Sigmoid colon (tissue), 7 donors: ENCODE results near the gene PNPLA2. TPM values are rescaled to one million over a fixed set of nuclear protein-coding genes. Genes with fewer than 3 reads are reported as not detected.

Source experiments
- DNase-seq: peaks from one replicate; pipeline ENCODE4 v3.0.0-alpha.2; 2019
- H3K27ac ChIP-seq, 4 donors: fragments of 200-600 bp; sonication (generic); one replicate each; pipeline ENCODE4 v1.5.1; 2016 to 2019; ENCODE audit warnings: mild to moderate bottlenecking in 1 of 4
- H3K27me3 ChIP-seq, 3 donors: fragments of 200-600 bp; sonication (generic); one replicate each; pipeline ENCODE4 v1.5.1; 2019; ENCODE audit warnings: mild to moderate bottlenecking in 1 of 3
- H3K36me3 ChIP-seq, 4 donors: fragments of 200-600 bp; sonication (generic); one replicate each; pipeline ENCODE4 v1.5.1; 2016 to 2019
- H3K4me1 ChIP-seq, 4 donors: fragments of 200-600 bp; sonication (generic); one replicate each; pipeline ENCODE4 v1.5.1; 2017 to 2019
- H3K4me3 ChIP-seq, 4 donors: fragments of 200-600 bp; sonication (generic); one replicate each; pipeline ENCODE4 v1.5.1; 2017 to 2019; ENCODE audit warnings: mild to moderate bottlenecking in 2 of 4, moderate library complexity in 1 of 4
- H3K9me3 ChIP-seq, 4 donors: fragments of 200-600 bp in 3 of 4; sonication (generic) in 3 of 4; one replicate each; pipeline versions ENCODE4 v1.5.1 to v1.6.1; 2013 to 2019
- EP300 ChIP-seq, 4 donors: sonication (generic); formaldehyde crosslinking; IDR thresholded peaks; one replicate each; pipeline ENCODE4 v1.6.1; 2017; ENCODE audit warnings: antibody characterized with exemption in 4 of 4
- POLR2A ChIP-seq, 2 donors: fragments of 450-650 bp; IDR thresholded peaks; one replicate each; pipeline ENCODE4 v1.6.1; 2016; ENCODE audit warnings: antibody characterized with exemption in 2 of 2, mild to moderate bottlenecking in 2 of 2, moderate library complexity in 2 of 2
- POLR2AphosphoS5 ChIP-seq, 4 donors: sonication (generic); formaldehyde crosslinking; IDR thresholded peaks; one replicate each; pipeline ENCODE4 v1.6.1; 2017; ENCODE audit warnings: antibody characterized with exemption in 4 of 4
- WGBS, 2 donors: extraction: QIAGEN DNeasy Blood & Tissue Kit; methylation state at CpG; one replicate each; pipeline ENCODE4 v1.1.7; 2013; 5-methylcytosine and 5-hydroxymethylcytosine counted together
- intact Hi-C: fragments of 100-400 bp; cut with DNase I; formaldehyde crosslinking; loops from one replicate; pipeline ENCODE4 v1.15.1; 2023
- polyA plus RNA-seq, 3 donors: library from polyadenylated mRNA; stranded (reverse); fragments of 200-250 nt; gene quantifications; one replicate each; pipeline ENCODE4 v1.2.3, GENCODE V29; 2013
- total RNA-seq, 4 donors: library from RNA; depleted of rRNA; stranded (reverse); fragments of >200 nt; gene quantifications; one replicate each; pipeline ENCODE4 v1.1.0, GENCODE V29; 2016
- TF ChIP-seq, protein P1 (sequence below), 4 experiments: fragments of 450-650 bp in 3 of 4; fragments of 200-600 bp in 1 of 4; IDR thresholded peaks; one replicate each; pipeline ENCODE4 v1.5.1; 2016 to 2019; ENCODE audit warnings: antibody characterized with exemption in 4 of 4, mild to moderate bottlenecking in 3 of 4, moderate library complexity in 2 of 4
- donor health status: healthy with polysubstance abuse.
- donor health status: Bipolar disorder and iron deficiency.
- donor health status: healthy.

The PNPLA2 gene
- total and polyA plus RNA-seq, 7 donors = 26.3 to 137 (median 35.4) TPM

- H3K27me3 ChIP-seq = peaks cover 0 to under 1% (median 0%) of the 10 kb centered on the region in 3 donors
- intact Hi-C loops = no loop called here
- WGBS, 2 donors = 86 to 89% methylated on average over 7 of the region's 7 CpGs
- H3K4me1 ChIP-seq = peaks cover 0 to 26% (median 21%) of the 10 kb centered on the region in 4 donors
- peaks cover 0 to 7% (median 0%) of the 10 kb centered on the region in 4 donors for H3K36me3 ChIP-seq
- DNase-seq = no peak
- no peak overlapping the region for H3K27ac ChIP-seq
- no peak for TF ChIP-seq EP300 (IDR thresholded peaks at IDR 0.05)
- TF ChIP-seq POLR2A (IDR thresholded peaks at IDR 0.05) = no peak
- TF ChIP-seq POLR2AphosphoS5 (IDR thresholded peaks at IDR 0.05) = no peak
- TF ChIP-seq, protein P1, sequence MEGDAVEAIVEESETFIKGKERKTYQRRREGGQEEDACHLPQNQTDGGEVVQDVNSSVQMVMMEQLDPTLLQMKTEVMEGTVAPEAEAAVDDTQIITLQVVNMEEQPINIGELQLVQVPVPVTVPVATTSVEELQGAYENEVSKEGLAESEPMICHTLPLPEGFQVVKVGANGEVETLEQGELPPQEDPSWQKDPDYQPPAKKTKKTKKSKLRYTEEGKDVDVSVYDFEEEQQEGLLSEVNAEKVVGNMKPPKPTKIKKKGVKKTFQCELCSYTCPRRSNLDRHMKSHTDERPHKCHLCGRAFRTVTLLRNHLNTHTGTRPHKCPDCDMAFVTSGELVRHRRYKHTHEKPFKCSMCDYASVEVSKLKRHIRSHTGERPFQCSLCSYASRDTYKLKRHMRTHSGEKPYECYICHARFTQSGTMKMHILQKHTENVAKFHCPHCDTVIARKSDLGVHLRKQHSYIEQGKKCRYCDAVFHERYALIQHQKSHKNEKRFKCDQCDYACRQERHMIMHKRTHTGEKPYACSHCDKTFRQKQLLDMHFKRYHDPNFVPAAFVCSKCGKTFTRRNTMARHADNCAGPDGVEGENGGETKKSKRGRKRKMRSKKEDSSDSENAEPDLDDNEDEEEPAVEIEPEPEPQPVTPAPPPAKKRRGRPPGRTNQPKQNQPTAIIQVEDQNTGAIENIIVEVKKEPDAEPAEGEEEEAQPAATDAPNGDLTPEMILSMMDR (IDR thresholded peaks at IDR 0.05) = no peak
- no peaks in the 10 kb centered on the region for H3K9me3 ChIP-seq
- no peak overlapping the region for H3K4me3 ChIP-seq
Measured at GRCh38 chr11:855330-855674, 36.6 kb downstream of the PNPLA2 start.

- Histone ChIP-seq H3K27ac (no peak overlapping the region), H3K4me1 (peaks cover 0 to 26% (median 21%) of the 10 kb centered on the region in 4 donors), H3K27me3 (no peaks in the 10 kb centered on the region), H3K36me3 (peaks cover 0 to 7% (median 0%) of the 10 kb centered on the region in 4 donors), H3K9me3 (no peaks in the 10 kb centered on the region), H3K4me3 (no peak overlapping the region)
- no peak for TF ChIP-seq POLR2A (IDR thresholded peaks at IDR 0.05)
- TF ChIP-seq POLR2AphosphoS5 (IDR thresholded peaks at IDR 0.05) = no peak
- TF ChIP-seq, protein P1 (IDR thresholded peaks at IDR 0.05) = no peak
- no peak for TF ChIP-seq EP300 (IDR thresholded peaks at IDR 0.05)
- WGBS, 2 donors = 82 to 88% methylated on average over 12 of the region's 12 CpGs
- intact Hi-C loops = no loop called here
- DNase-seq = no peak
Measured at GRCh38 chr11:855796-856195, 37.1 kb downstream of the PNPLA2 start.

DNA sequence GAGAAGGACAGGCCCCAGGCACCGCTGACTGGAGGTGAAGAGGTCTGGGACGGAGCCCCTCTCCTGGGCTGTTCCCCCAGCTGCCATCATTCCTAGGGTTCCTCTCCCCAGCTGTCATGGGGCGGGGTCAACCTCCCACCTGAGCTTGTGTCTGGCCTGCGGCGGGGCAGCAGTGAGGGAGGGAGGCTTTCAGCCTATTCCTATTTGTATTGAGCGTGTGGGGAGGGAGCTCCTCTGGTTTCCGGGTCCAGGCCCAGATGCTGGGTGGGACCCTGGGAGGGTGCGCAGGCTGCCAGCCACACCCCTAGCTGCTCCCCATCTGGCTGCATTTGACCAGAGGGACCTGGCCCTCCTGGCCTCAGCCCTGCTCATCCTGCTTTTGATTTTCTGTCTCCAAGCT is 37.7 kb downstream of the PNPLA2 start:
- Histone ChIP-seq H3K27ac (no peak overlapping the region), H3K36me3 (peaks cover 0 to 7% (median 0%) of the 10 kb centered on the region in 4 donors), H3K4me3 (no peak overlapping the region), H3K4me1 (peaks cover 0 to 20% (median 16%) of the 10 kb centered on the region in 4 donors), H3K9me3 (no peaks in the 10 kb centered on the region), H3K27me3 (no peaks in the 10 kb centered on the region)
- DNase-seq = no peak
- intact Hi-C loops = no loop called here
- no peak for TF ChIP-seq POLR2A (IDR thresholded peaks at IDR 0.05)
- TF ChIP-seq POLR2AphosphoS5 (IDR thresholded peaks at IDR 0.05) = no peak
- TF ChIP-seq, protein P1 (IDR thresholded peaks at IDR 0.05) = no peak
- no peak for TF ChIP-seq EP300 (IDR thresholded peaks at IDR 0.05)
- 41 to 67% methylated on average over 8 of the region's 8 CpGs for WGBS, 2 donors

GRCh38 chr11:858053-858761 is 39.5 kb downstream of the PNPLA2 start:
- H3K9me3 ChIP-seq = no peaks in the 10 kb centered on the region
- no peak overlapping the region for H3K4me3 ChIP-seq
- H3K27me3 ChIP-seq = no peaks in the 10 kb centered on the region
- peaks cover 0 to 28% (median 20%) of the 10 kb centered on the region in 4 donors for H3K4me1 ChIP-seq
- intact Hi-C loops = no loop called here
- peaks cover 0 to 13% (median 0%) of the 10 kb centered on the region in 4 donors for H3K36me3 ChIP-seq
- H3K27ac ChIP-seq = no peak overlapping the region
- TF ChIP-seq, protein P1 (IDR thresholded peaks at IDR 0.05) = no peak
- TF ChIP-seq POLR2AphosphoS5 (IDR thresholded peaks at IDR 0.05) (no peak), POLR2A (IDR thresholded peaks at IDR 0.05) (no peak), EP300 (IDR thresholded peaks at IDR 0.05) (no peak)
- no peak for DNase-seq
- 77 to 86% methylated on average over 27 of the region's 27 CpGs for WGBS, 2 donors
